Muscle of leg (tissue), 16 donors: ENCODE measurements around the gene ALDH3A1. TPM values are rescaled to one million over a fixed set of nuclear protein-coding genes. Genes with fewer than 3 reads are reported as not detected.

ENCODE experiments used
- DNase-seq: peaks from one replicate; pipeline ENCODE4 v3.0.0; 2013
- H3K27ac ChIP-seq: one replicate; pipeline ENCODE4 v1.5.1; 2013; ENCODE audit warnings: mild to moderate bottlenecking, low read length, control low read depth
- H3K27me3 ChIP-seq: one replicate; pipeline ENCODE4 v1.6.1; 2013; ENCODE audit warnings: low read length; ENCODE audit not compliant: control insufficient read depth, insufficient read depth
- H3K36me3 ChIP-seq: one replicate; pipeline ENCODE4 v1.6.1; 2013; ENCODE audit warnings: low read length; ENCODE audit not compliant: control insufficient read depth, insufficient read depth
- H3K4me1 ChIP-seq: one replicate; pipeline ENCODE4 v1.6.1; 2013; ENCODE audit warnings: low read length; ENCODE audit not compliant: control insufficient read depth, insufficient read depth
- H3K4me3 ChIP-seq: one replicate; pipeline ENCODE4 v1.5.1; 2013; ENCODE audit warnings: low read length, control low read depth
- H3K9me3 ChIP-seq: replicated peaks from 2 replicates; pipeline ENCODE4 v1.6.1; 2013; ENCODE audit warnings: low read depth, low read length; ENCODE audit not compliant: control insufficient read depth
- WGBS: methylation state at CpG from one replicate; pipeline ENCODE4 v1.1.5; 2013; ENCODE audit warnings: missing lambda C conversion rate; ENCODE audit not compliant: insufficient coverage; 5-methylcytosine and 5-hydroxymethylcytosine counted together
- long read RNA-seq, 11 donors: transcript quantifications; one replicate each; lab custom pipeline, GENCODE V29; 2026
- polyA plus RNA-seq, 8 donors: library from polyadenylated mRNA; unstranded; fragments of 120-200 nt; gene quantifications; one replicate each; pipeline versions ENCODE4 v1.2.1 to v1.2.3, GENCODE V29; 2013; ENCODE audit warnings: inconsistent platforms in 1 of 8, low replicate concordance in 1 of 8; ENCODE audit not compliant: insufficient read length in 8 of 8, insufficient read depth in 1 of 8
- total RNA-seq: library from RNA; stranded (reverse); fragments of 120-200 nt; gene quantifications from one replicate; pipeline ENCODE4 v1.2.4, GENCODE V29; 2013

Gene ALDH3A1
- 0.18 TPM for total RNA-seq
- under 1 TPM; 0.19 to 0.57 (median 0.30) TPM for polyA plus RNA-seq
- long read RNA-seq, donor 1: 0 reads
- long read RNA-seq, donor 2: 0 reads
- long read RNA-seq, donor 3: 0 reads
- long read RNA-seq, donor 4: 0 reads
- long read RNA-seq, donor 5: 0 reads
- long read RNA-seq, donor 6: 0 reads
- long read RNA-seq, donor 7, partial matches to known transcripts: 0 of 1 reads
- long read RNA-seq, donor 7, other reads (novel, unspliced or antisense): 0 of 1 reads
- long read RNA-seq, donor 8: 0 reads
- long read RNA-seq, donor 9: 0 reads
- long read RNA-seq, donor 10: 0 reads
- long read RNA-seq, donor 11: 0 reads

- Histone ChIP-seq H3K4me1 (peaks cover 32% of the 10 kb centered on the region), H3K9me3 (no peaks in the 10 kb centered on the region), H3K27ac (peak within 1 kb of the TSS; percentile 6), H3K27me3 (peaks cover 10% of the 10 kb centered on the region), H3K36me3 (no peaks in the 10 kb centered on the region), H3K4me3 (no peak within 1 kb of the TSS)
- 28% methylated on average over 16 of the region's 25 CpGs for WGBS
- peak; percentile 53 for DNase-seq
Observed at GRCh38 chr17:19747829-19748806, at the start of gene ALDH3A1. ALDH3A1 (minus strand) TSS chr17:19748298; CDS start chr17:19745129, 3,169 bp downstream.

DNA sequence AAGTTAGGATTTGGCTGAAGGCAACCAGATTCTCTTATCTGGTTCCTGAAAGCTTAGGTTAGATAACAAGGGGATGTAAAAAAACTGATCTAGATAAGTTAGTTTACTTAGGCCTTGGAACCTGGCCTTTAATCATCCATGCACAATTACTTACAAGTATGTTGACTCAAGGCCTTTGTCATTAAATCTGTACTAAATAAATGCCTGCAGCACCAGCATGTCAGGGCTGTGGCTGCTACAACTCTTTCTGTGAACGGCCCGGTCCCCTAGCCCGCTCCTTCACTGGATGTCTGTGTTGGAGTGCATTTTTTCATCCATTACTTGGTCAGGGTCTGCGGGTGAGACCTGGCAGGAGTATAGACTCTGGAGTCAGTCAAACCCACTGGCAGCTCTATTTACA, 48.4 kb upstream of the ALDH3A1 start:
- Histone ChIP-seq H3K36me3 (peaks cover 51% of the 10 kb centered on the region), H3K27ac (no peak overlapping the region), H3K27me3 (no peaks in the 10 kb centered on the region), H3K4me3 (no peak overlapping the region), H3K9me3 (peaks cover 18% of the 10 kb centered on the region), H3K4me1 (no peaks in the 10 kb centered on the region)
- WGBS: 93% methylated on average over 2 of the region's 4 CpGs
- DNase-seq: no peak

- no CpG with 5 or more reads among the region's 3 CpGs for WGBS
- Histone ChIP-seq H3K9me3 (peaks cover 14% of the 10 kb centered on the region), H3K4me3 (no peak overlapping the region), H3K4me1 (no peaks in the 10 kb centered on the region), H3K27me3 (no peaks in the 10 kb centered on the region), H3K36me3 (peaks cover 57% of the 10 kb centered on the region), H3K27ac (no peak overlapping the region)
- DNase-seq: no peak
Observed at GRCh38 chr17:19791918-19792550, 43.9 kb upstream of the ALDH3A1 start.

GRCh38 chr17:19787733-19788357, 39.7 kb upstream of the ALDH3A1 start:
- Histone ChIP-seq H3K27ac (no peak overlapping the region), H3K4me3 (no peak overlapping the region), H3K27me3 (no peaks in the 10 kb centered on the region), H3K36me3 (peaks cover 36% of the 10 kb centered on the region), H3K4me1 (no peaks in the 10 kb centered on the region), H3K9me3 (no peaks in the 10 kb centered on the region)
- WGBS: 84% methylated on average over 3 of the region's 7 CpGs
- DNase-seq: no peak

DNA sequence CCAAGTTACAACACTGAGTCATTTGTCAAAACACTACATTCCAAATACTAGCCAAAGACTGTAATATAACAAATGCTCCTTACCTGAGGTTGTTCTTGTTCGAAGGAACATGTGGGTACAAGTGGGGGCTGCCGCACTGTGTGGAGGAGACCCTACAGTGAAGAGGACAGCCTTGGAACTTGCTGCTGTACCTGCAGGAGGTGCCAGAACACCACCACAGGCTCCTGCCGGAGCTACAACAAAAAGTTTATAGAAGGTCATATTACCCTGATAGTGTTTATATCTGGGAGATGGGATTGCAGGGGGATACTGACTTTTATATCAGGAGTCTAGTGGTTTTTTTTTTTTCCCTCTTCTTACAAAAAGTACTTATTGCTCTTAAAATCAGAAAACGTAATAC, 37.8 kb upstream of the ALDH3A1 start:
- Histone ChIP-seq H3K4me1 (no peaks in the 10 kb centered on the region), H3K27ac (no peak overlapping the region), H3K9me3 (no peaks in the 10 kb centered on the region), H3K27me3 (no peaks in the 10 kb centered on the region), H3K4me3 (no peak overlapping the region), H3K36me3 (peaks cover 39% of the 10 kb centered on the region)
- DNase-seq: no peak
- WGBS: 100% methylated on average over 2 of the region's 4 CpGs

DNA sequence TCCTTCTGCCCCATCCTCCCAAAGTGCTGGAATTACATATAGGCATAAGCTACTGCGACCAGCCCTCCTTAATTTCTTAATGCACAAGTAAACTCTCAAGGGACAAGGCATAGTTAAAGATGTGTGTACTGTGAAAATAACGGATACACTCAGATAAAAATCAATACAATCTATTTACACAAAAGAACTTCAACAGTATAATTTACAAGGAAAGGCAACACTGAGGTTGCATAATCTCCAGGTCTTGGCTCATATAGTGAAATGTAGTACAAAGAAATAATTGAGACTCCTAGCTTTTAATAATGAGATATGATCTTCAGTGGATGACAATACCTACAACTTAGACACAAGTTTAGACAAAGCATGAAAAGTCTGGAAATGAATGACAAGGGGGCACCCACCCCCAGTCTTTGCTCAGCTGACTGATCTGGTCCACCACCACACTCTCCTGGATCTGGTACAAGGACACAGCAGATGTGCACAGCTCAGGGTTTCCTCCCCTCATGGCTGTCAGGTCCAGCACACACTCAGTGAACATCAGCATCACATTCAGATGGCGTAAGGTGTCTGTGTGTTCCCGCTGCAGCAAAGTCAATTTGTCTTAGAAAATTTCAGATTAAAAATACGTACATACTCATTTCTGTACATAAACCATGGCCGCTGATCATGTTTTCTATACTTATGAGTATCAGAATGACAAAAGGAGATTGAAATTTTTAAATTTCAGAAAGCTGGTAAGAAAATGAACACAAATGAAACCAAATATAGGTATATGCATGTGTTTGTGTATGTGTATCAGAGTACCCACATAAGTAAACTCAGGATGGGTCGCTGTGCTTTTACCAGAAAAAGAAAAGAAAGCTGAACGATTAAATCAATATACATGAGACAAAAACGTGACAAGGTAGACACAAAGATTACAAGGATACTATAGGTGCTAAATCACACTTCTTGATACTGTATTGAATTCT, 33.7 kb upstream of the ALDH3A1 start:
- WGBS: no CpG with 5 or more reads among the region's 9 CpGs
- peaks cover 37% of the 10 kb centered on the region for H3K36me3 ChIP-seq
- H3K27ac ChIP-seq: no peak overlapping the region
- H3K9me3 ChIP-seq: no peaks in the 10 kb centered on the region
- no peak overlapping the region for H3K4me3 ChIP-seq
- no peaks in the 10 kb centered on the region for H3K27me3 ChIP-seq
- no peaks in the 10 kb centered on the region for H3K4me1 ChIP-seq
- no peak for DNase-seq

GRCh38 chr17:19780846-19781245, 32.7 kb upstream of the ALDH3A1 start:
- WGBS: no CpG with 5 or more reads among the region's 4 CpGs
- Histone ChIP-seq H3K36me3 (peaks cover 43% of the 10 kb centered on the region), H3K4me1 (no peaks in the 10 kb centered on the region), H3K4me3 (no peak overlapping the region), H3K9me3 (no peaks in the 10 kb centered on the region), H3K27me3 (no peaks in the 10 kb centered on the region), H3K27ac (no peak overlapping the region)
- no peak for DNase-seq

DNA sequence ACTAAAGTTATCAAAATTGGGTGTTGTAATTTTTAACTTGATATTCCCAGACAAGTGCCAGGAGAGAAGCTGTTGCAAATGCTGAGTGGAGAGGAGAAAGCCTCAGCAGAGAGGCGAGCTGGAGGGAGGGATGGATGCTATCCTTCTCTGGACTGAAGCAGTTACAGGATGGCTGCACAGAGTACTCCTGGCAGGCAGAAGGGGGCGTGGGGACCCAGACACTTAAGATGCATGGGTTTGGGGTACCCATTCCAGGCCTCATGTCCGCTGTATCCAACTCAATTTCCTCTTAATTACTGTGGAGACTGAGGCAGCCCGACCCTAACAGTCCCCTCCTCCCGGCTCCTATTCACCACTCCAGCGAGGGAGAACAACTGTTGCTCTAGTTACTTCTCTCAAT, 25.4 kb upstream of the ALDH3A1 start:
- no CpG with 5 or more reads among the region's 6 CpGs for WGBS

More for the DNA sequence above, 25.4 kb upstream of the ALDH3A1 start:
- DNase-seq: no peak
- Histone ChIP-seq H3K27me3 (no peaks in the 10 kb centered on the region), H3K4me3 (no peak overlapping the region), H3K9me3 (no peaks in the 10 kb centered on the region), H3K4me1 (peaks cover 4% of the 10 kb centered on the region), H3K27ac (no peak overlapping the region), H3K36me3 (peaks cover 47% of the 10 kb centered on the region)
